ENCODE results near the gene FAM83D. TPM values are rescaled to one million over a fixed set of nuclear protein-coding genes. Genes with fewer than 3 reads are reported as not detected.

FAM83D gene
- total RNA-seq, 1 donor from 2014 or later: 17.3 TPM

DNA sequence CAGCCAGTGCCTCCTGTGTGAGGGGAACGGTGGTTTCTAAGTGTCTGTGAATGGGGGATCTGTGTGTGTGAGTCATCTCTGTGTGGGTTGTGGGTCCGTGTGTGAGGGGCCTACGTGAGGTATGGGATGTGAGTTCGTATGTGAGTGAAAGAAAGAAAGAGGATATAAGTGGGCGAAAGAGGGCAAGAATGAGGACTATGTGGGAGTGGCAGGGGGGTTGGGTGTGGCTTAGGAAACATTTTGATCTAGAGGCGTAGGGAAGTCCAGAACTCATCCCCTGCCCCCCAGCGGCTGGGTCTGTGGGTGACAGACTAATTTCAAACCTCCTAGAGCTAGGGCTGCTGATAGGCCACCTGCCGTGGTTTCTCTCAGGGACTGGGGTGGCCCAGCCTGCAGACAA lies 71.4 kb downstream of the FAM83D start:
- intact Hi-C loops (cut with micrococcal nuclease): no loop called here

DNA sequence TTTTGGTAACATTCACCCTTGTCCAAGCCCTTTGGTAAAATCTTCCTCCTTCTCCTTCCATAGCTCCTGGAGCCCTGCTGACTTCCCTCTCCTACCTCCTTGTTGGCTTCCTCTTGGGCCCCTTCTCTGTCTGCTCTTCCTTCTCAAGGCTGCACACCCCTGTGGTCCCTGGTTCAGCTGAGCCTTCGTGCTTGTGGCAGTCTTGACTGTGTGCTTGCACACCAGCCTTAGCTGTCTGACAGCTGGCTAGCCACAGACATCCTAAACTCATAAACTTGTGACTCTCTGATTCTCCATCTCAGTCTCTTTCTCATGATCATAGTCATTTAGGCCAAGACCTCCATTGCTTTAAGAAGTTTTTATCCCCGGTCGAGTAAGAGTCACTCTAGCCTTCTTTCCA lies 73.0 kb downstream of the FAM83D start:
- intact Hi-C loops (cut with micrococcal nuclease): no loop called here

DNA sequence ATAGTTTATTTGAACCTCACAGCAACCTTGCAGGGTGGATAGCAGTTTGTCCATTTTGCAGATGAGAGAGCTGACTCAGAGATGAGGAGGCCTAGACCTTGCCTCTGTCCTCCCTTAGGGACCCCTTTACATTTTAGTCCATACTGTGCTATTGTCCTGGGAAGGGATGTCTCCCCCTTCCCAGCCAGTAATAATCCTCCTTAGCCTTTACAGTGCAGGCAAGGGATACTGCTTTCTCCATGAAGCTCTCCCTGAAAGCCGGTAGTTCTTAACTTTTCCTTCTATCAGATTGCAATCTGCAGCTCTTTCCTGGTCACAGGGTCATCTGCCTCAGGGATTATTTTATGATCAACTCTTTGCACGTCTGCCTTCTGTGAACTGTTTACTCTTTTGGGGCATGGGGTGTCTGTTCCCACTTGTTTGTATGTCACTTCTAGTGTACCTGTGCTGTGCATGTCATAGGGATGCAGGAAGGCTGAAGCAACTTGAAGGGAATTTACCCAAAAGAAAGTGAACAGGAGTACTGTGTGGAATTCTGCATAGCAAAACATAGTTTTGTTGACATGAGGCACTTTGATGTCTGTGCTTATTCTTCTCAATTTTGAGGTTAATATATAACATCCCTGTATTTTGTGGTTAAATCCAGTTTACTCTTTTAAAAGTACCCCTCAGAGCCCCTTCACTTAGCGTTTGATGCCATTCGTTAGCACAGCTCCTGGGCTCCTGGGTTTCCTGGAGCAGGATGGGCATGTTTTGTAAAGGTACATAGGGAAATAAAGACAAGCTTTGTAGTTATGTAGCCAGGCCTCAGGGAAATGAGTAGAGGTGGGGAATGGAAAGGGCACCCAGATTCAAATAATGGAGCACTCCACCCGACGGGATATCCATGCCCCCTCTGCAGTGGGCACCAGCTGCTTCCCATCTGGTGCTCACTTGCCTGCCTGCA lies 74.0 kb downstream of the FAM83D start:
- intact Hi-C loops (cut with micrococcal nuclease): no loop called here

Other genes starting within 250 kb of the FAM83D start
- gene SLC32A1, start 201.9 kb upstream of the FAM83D start, total RNA-seq: not detected in 2 replicates
- 8.7 and 10.0 TPM in 2 replicates for gene ACTR5, start 178.0 kb upstream of the FAM83D start, total RNA-seq
- 55.0 and 56.1 TPM in 2 replicates for gene PPP1R16B, start 120.7 kb upstream of the FAM83D start, total RNA-seq
- 11.2 and 11.6 TPM in 2 replicates for gene DHX35, start 35.9 kb downstream of the FAM83D start, total RNA-seq

Measured in T-helper 2 cell treated with Interferon-gamma antibody and Interleukin-4, amounts not matched to agents 100 ng/mL and 5 ng/mL, for 36 hours (primary cell).